Epithelial cell of proximal tubule (primary cell): ENCODE results near the gene HS3ST3B1. TPM values are rescaled to one million over a fixed set of nuclear protein-coding genes. Genes with fewer than 3 reads are reported as not detected.
A peak's percentile ranks its signal among the peaks of the same experiment; 100 is the strongest.

Experiments used
- DNase-seq: peaks from one replicate; pipeline ENCODE4 v3.0.0-alpha.2; 2011; ENCODE audit warnings: low read depth
- H3K4me3 ChIP-seq: 2 replicates; pipeline ENCODE4 v1.5.1; 2011; ENCODE audit warnings: low read depth, mild to moderate bottlenecking, low read length
- total RNA-seq: library from RNA; depleted of rRNA; stranded (reverse); fragments of >200 nt; gene quantifications from 2 replicates; pipeline ENCODE4 v1.2.3, GENCODE V29; 2015
- TF ChIP-seq, protein P1 (sequence below): conservative IDR thresholded peaks from 2 replicates; pipeline ENCODE4 v1.5.1; 2012; ENCODE audit warnings: low read depth, mild to moderate bottlenecking, low read length

Gene HS3ST3B1
- total RNA-seq = 2.1 and 5.4 TPM in 2 replicates

DNA sequence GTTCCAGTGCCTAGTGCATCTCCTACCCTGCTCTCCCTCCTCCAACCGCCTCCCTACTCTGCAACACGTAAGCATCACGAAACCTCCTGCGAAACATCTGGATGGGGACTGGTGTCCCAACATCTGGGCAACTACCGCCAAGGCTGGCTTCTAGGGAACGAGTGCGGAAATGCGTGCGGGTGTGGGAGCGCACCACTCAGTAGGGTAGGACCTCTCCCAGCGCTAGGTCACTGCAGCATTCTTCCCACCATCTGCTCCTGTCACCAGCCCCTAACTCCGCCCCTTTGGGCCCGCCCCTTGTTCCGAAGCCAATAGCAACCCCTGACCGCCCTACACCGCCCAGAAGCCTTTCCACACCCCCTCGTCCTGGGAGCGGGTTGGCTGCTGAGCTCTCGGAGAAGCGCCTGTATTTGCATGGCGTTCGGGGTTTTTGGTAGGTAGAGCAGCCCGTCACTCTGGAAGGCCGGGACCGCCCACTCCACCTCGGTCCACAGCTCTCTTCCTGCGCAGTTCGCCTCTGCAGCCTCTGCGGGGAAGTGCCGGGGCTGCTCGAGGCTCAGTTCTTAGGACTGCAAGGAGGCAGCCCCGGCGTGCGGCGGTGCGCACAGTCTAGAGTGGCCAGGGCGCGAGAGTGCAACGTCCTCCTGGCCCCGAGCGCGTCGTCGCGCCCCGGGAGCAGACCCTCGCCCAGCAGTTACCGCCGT, at the start of gene HS3ST3B1:
Gene HS3ST3B1 (plus strand): TSS at position 507 of the 704 bp plus-strand sequence. CDS start 438 bp downstream, outside the sequence.
- TF ChIP-seq, protein P1, sequence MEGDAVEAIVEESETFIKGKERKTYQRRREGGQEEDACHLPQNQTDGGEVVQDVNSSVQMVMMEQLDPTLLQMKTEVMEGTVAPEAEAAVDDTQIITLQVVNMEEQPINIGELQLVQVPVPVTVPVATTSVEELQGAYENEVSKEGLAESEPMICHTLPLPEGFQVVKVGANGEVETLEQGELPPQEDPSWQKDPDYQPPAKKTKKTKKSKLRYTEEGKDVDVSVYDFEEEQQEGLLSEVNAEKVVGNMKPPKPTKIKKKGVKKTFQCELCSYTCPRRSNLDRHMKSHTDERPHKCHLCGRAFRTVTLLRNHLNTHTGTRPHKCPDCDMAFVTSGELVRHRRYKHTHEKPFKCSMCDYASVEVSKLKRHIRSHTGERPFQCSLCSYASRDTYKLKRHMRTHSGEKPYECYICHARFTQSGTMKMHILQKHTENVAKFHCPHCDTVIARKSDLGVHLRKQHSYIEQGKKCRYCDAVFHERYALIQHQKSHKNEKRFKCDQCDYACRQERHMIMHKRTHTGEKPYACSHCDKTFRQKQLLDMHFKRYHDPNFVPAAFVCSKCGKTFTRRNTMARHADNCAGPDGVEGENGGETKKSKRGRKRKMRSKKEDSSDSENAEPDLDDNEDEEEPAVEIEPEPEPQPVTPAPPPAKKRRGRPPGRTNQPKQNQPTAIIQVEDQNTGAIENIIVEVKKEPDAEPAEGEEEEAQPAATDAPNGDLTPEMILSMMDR = peak; percentile 9
- DNase-seq = peak; percentile 57
- H3K4me3 ChIP-seq = peak within 1 kb of the TSS; percentile 50

DNA sequence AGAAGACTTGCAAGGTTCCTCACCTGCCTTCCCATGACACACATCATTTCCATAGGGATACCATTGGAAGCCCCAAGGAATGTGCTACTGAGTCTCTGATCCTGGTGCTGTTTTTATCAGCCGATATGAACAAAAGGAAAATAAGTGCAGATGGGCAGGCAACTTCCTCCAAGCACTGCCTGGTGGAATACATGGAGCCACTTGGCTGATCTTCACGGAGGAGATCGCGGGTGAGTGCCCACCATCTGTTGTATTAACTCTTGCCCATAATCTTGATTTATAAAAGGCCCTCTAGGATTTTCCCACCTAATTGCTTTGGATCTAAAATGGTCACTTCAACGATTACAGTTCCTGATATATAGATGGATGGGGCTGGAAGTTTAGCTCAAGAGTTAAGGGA, 39.5 kb upstream of the HS3ST3B1 start:
- TF ChIP-seq, protein P1 = no peak
- no peak overlapping the region for H3K4me3 ChIP-seq
- no peak for DNase-seq

DNA sequence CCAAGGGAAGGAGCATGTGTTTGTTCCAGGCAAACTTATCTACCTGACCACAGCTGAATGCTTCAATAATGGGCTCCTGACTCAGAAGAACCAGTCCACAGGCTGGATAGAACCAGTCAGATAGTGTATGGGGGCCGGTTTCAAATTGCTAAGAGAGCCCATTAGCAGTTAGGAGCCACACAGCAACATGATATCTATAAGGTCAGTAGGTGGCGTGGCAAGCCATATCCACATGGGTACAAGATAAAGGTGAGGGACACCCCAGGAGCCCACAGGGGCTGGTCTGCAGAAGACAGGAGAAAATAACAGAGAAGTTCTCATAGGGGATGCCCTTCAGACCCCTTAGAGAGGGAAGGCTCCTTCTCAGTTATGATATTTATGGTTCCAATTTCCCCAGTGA, 32.6 kb upstream of the HS3ST3B1 start:
- H3K4me3 ChIP-seq = no peak overlapping the region
- no peak for DNase-seq
- TF ChIP-seq, protein P1 = no peak

DNA sequence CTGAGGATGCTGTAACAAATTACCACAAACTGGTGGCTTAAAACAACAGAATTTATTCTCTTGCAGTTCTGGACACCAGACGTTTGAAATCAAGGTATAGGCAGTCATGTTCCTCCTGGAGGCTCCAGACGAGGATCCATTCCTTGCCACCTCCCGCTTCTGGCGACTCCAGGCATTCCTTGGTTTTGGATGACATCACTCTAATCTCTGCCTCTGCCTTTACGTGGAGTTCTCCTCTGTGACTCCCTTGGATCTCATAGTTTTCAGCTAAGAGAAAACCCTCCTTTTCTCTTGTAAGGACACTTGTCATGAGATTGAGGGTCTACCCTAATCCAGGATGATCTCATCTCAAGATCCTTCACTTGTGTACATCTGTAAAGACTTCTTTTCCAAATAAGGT, 31.4 kb upstream of the HS3ST3B1 start:
- DNase-seq = no peak
- TF ChIP-seq, protein P1 = no peak
- no peak overlapping the region for H3K4me3 ChIP-seq

DNA sequence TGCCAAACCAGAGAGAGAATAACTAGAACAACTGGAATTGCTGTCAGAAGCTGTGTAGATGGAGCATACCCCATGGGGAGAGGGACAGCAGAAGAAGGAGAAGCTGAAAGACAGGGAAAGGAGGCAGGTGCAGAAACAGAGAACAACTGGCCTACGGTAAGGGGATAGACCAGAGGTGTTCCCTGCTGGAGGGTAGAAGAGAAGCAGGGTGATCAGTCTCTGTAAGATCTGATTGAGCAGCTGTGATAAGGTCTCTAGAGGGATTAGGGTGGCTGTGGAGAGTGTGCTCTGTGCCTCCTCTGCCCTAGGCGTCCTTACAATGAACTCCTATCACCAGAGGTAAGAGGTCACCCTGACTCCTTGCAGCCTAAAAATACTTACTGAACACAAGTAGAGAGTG, 30.4 kb upstream of the HS3ST3B1 start:
- no peak for DNase-seq
- TF ChIP-seq, protein P1 = no peak
- H3K4me3 ChIP-seq = no peak overlapping the region

DNA sequence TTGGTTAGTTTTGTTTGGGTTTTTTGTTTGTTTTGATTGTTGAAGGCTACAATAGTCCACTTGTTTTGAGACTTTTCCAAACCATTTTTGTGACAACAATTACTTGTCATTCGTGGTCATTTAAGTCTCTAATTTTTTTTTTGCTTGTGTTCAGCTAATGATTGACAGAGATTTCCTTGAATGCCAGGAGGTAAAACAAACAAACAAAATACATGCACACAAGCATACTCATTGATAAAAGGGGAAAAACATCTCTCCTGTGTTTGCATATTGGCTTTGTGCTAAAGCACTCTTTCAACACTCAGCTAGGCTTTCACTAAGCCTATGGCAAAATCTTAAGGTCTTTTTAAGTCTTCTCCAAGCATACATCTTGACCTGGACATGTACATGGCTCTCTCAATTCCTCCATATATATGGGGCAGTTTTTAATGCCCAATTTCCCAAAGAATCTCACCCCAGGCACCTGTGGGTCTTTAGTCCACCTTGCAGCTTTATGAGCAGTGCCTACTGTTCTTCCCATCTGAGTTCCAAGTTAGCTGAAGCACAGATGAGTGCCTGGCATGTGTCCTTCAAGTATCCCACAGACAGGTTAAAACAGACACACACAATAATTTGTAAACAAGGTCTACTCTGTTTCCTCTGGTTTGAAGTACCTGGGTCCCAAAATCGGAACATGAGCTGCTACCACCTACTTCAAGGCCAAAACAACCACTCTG, 24.2 kb upstream of the HS3ST3B1 start:
- no peak overlapping the region for H3K4me3 ChIP-seq
- TF ChIP-seq, protein P1 = no peak
- no peak for DNase-seq
